ENCODE measurements around the gene PIP5K1A. TPM values are rescaled to one million over a fixed set of nuclear protein-coding genes. Genes with fewer than 3 reads are reported as not detected.

PIP5K1A gene
- total RNA-seq (10 to 100 TPM; 51.2 to 55.6 TPM), polyA plus RNA-seq (ENCODE audit: insufficient read length in 6 of 6) (10 to 100 TPM; 62.1 to 73.3 (median 68.3) TPM)
- long read RNA-seq, donor 1, partial matches to known transcripts = 58 of 66 reads
- long read RNA-seq, donor 1, other reads (novel, unspliced or antisense) = 0 of 66 reads
- long read RNA-seq, donor 2, transcript PIP5K1A-201 (15 exons, 3,767 nt) = major isoform, 8 of 77 reads
- long read RNA-seq, donor 2, partial matches to known transcripts = 65 of 77 reads
- long read RNA-seq, donor 2, other reads (novel, unspliced or antisense) = 0 of 77 reads
- long read RNA-seq, donor 3, transcript PIP5K1A-201 (15 exons, 3,767 nt) = major isoform, 10 of 14 reads
- long read RNA-seq, donor 3, partial matches to known transcripts = 0 of 14 reads
- long read RNA-seq, donor 3, other reads (novel, unspliced or antisense) = 0 of 14 reads
- long read RNA-seq, donor 4, partial matches to known transcripts = 0 of 6 reads
- long read RNA-seq, donor 4, other reads (novel, unspliced or antisense) = 5 of 6 reads
- long read RNA-seq, donor 5, transcript PIP5K1A-201 (15 exons, 3,767 nt) = major isoform, 6 of 8 reads
- long read RNA-seq, donor 5, partial matches to known transcripts = 0 of 8 reads
- long read RNA-seq, donor 5, other reads (novel, unspliced or antisense) = 0 of 8 reads
- long read RNA-seq, donor 6, partial matches to known transcripts = 0 of 8 reads
- long read RNA-seq, donor 6, other reads (novel, unspliced or antisense) = 0 of 8 reads
- long read RNA-seq, donor 7, partial matches to known transcripts = 0 of 5 reads
- long read RNA-seq, donor 7, other reads (novel, unspliced or antisense) = 0 of 5 reads
- long read RNA-seq, donor 8, transcript PIP5K1A-201 (15 exons, 3,767 nt) = major isoform, 7 of 30 reads
- long read RNA-seq, donor 8, partial matches to known transcripts = 17 of 30 reads
- long read RNA-seq, donor 8, other reads (novel, unspliced or antisense) = 0 of 30 reads
- long read RNA-seq, donor 9 = 0 reads
- long read RNA-seq, donor 10, partial matches to known transcripts = 0 of 2 reads
- long read RNA-seq, donor 10, other reads (novel, unspliced or antisense) = 2 of 2 reads
- long read RNA-seq, donor 11, partial matches to known transcripts = 0 of 4 reads
- long read RNA-seq, donor 11, other reads (novel, unspliced or antisense) = 0 of 4 reads
- long read RNA-seq, donor 12, partial matches to known transcripts = 0 of 8 reads
- long read RNA-seq, donor 12, other reads (novel, unspliced or antisense) = 0 of 8 reads

GRCh38 chr1:151198254-151199127, at the start of gene PIP5K1A:
PIP5K1A (plus strand) TSS chr1:151198552; CDS start chr1:151198997, 445 bp downstream.
- Histone ChIP-seq H3K4me1 (peaks cover 3 to 45% of the 10 kb centered on the region in 2 donors), H3K27me3 (no peaks in the 10 kb centered on the region), H3K36me3 (peaks cover 0 to 13% of the 10 kb centered on the region in 2 donors), H3K27ac (peak within 1 kb of the TSS; percentile 87 to 95), H3K4me3 (peak within 1 kb of the TSS; percentile 67 to 71), H3K9me3 (no peaks in the 10 kb centered on the region)
- intact Hi-C loops (cut with DNase I) = loop anchor here in 1 of 2 donors (10.0 kb wide), 1 partner anchor 56 kb away; the partner anchor contains the start of gene PSMD4
- DNase-seq (peak; percentile 97 to 99 (median 98)), ATAC-seq (peak; percentile 83)
- TF ChIP-seq CTCF (IDR thresholded peaks at IDR 0.05) = no peak

- Histone ChIP-seq H3K27ac (peak within 1 kb of the TSS; percentile 62 to 93), H3K4me1 (peaks cover 0 to 42% of the 10 kb centered on the region in 2 donors), H3K4me3 (peak within 1 kb of the TSS; percentile 22 to 57), H3K9me3 (no peaks in the 10 kb centered on the region), H3K27me3 (no peaks in the 10 kb centered on the region), H3K36me3 (peaks cover 0 to 26% of the 10 kb centered on the region in 2 donors)
- ATAC-seq (peak; percentile 81), DNase-seq (peak in 2 of 4 donors; percentile 75 to 89)
- TF ChIP-seq CTCF (IDR thresholded peaks at IDR 0.05) = no peak
- intact Hi-C loops (cut with DNase I) = loop anchor here in 1 of 2 donors (5.0 kb wide), 1 partner anchor 54 kb away; no protein-coding TSS in a partner anchor
These were observed 41.9 kb upstream of the PIP5K1A start, which contains the start of gene TNFAIP8L2 for GRCh38 chr1:151156515-151156819. TNFAIP8L2 (plus strand) TSS chr1:151156649; CDS start chr1:151158698, 2,049 bp downstream.

GRCh38 chr1:151157067-151157531, 41.3 kb upstream of the PIP5K1A start:
- H3K27me3 ChIP-seq = no peaks in the 10 kb centered on the region
- no peaks in the 10 kb centered on the region for H3K9me3 ChIP-seq
- peak overlapping the region; percentile 62 to 93 for H3K27ac ChIP-seq
- peaks cover 0 to 29% of the 10 kb centered on the region in 2 donors for H3K36me3 ChIP-seq
- no peak for TF ChIP-seq CTCF (IDR thresholded peaks at IDR 0.05)
- peak overlapping the region; percentile 22 to 57 for H3K4me3 ChIP-seq
- ATAC-seq (peak; percentile 50), DNase-seq (no peak)
- H3K4me1 ChIP-seq = peaks cover 0 to 42% of the 10 kb centered on the region in 2 donors
- intact Hi-C loops (cut with DNase I) = loop anchor here in 1 of 2 donors (5.0 kb wide), 1 partner anchor 55 kb away; no protein-coding TSS in a partner anchor

GRCh38 chr1:151158326-151158725, 40.0 kb upstream of the PIP5K1A start:
- DNase-seq = peak in 1 of 4 donors; percentile 17
- no peak for ATAC-seq
- TF ChIP-seq CTCF (IDR thresholded peaks at IDR 0.05) = no peak
- Histone ChIP-seq H3K36me3 (peaks cover 0 to 29% of the 10 kb centered on the region in 2 donors), H3K27me3 (no peaks in the 10 kb centered on the region), H3K9me3 (no peaks in the 10 kb centered on the region), H3K4me1 (peaks cover 0 to 49% of the 10 kb centered on the region in 2 donors), H3K27ac (peak overlapping the region in 1 of 2 donors; percentile 93), H3K4me3 (peak overlapping the region in 1 of 2 donors; percentile 57)
- intact Hi-C loops (cut with DNase I) = loop anchor here in 1 of 2 donors (5.0 kb wide), 1 partner anchor 56 kb away; no protein-coding TSS in a partner anchor
